Measurements from ENCODE around the gene KRT35.

The KRT35 gene

DNA sequence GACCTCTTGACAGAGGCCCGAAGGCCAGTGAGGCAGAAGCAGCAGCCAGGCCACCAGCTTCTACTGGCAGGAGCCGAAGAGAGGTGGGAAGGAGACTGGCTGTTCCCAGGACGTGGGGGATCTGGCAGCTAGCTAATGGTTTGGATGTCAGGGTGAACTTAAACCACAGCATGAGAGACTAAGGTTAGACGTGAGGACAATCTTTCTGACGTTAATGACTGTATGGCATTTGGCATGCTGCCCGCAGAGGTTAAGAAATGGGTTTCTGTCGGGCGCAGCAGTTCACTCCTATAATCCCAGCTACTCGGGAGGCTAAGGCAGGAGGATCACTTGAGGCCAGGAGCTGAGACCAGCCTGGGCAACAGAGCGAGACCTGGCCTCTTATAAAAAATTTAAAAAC, 30.8 kb upstream of the KRT35 start:
- DNase-seq (ENCODE audit: low read depth), result no peak

DNA sequence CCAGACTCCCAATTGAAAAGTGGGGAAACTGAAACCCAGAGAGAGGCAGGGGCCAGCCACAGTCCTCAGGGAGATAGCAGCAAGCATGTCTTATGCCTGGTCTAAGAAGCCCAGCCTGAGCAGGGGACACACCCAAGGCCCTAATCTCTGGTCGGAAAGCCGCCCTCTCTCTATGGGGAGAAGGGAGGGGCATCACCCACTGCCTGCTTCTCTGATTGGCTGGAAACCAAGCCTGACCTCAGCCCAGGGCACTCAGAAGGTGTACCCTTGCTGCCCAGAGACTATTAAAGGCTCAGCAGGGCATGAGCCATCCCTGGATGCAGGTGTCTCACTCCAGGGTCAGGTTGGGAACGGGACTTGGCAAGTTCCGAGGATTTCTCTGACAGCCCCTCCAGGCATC, 30.2 kb upstream of the KRT35 start:
- DNase-seq (ENCODE audit: low read depth), result no peak

DNA sequence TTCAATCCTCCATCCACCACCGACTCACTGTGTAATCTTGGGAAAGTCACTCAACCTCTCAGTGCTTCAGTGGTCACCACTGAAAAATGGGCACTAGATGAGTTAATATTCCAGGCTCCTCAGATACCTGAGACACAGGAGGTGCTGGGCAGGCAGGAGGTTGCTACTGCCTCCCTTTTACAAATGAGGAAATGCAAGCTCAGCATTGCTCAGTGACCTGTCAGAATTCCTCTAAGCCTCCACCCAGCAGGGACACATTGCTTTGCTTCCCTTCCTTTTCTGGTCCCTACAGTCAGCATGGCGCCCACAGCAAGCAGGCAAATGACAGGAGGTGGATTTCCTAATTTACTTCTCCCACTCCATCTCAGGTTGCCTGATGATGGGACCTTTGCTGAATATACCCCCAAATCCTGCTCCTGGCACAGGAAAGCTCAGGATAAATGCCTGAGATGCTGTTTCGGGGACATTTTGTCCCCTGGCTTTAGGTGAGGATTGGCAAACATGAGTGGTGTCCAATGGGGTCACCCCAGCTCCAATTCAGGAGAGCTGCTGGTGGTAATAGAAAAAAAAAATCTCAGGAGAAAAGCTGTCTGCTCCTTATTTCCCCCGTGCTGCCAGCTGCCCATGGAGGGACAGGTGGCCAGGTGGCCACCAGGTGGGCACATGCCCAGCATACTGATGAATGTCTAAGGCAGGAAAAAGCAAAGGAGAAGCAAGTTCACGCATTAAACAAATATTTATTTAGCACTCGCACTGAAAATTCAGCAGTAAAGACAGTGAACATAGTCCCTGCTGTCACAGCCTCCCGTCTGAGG, 29.5 kb upstream of the KRT35 start:
- no peak for DNase-seq (ENCODE audit: low read depth)

DNA sequence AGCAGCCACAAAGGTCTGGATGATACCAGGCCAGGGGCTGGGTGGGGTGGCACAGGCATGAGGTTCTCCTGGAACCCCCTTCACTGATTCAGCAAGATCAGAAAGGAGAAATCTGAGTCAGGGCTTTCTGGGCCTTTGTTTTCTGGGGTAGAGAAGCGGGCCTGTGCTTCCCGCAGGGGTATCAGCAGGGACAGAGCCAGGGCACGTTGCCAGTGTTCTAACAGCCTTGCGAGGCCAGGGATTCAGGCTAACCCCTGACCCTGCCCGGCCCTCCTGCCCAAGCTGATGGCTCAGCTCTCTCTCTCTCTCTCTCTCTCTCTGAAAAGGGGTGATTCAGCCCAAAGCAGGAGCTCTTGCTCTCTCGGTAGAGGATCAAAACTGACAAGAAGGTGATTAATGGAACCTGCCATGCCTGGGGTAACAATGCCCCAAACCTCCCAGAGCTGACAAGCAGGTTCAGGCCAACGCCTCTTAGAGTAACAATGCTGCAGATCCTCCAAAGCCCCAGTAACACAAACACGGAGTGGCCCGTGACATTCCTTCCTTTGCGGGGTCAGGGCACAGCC, 26.4 kb upstream of the KRT35 start:
- DNase-seq (ENCODE audit: low read depth), result no peak

DNA sequence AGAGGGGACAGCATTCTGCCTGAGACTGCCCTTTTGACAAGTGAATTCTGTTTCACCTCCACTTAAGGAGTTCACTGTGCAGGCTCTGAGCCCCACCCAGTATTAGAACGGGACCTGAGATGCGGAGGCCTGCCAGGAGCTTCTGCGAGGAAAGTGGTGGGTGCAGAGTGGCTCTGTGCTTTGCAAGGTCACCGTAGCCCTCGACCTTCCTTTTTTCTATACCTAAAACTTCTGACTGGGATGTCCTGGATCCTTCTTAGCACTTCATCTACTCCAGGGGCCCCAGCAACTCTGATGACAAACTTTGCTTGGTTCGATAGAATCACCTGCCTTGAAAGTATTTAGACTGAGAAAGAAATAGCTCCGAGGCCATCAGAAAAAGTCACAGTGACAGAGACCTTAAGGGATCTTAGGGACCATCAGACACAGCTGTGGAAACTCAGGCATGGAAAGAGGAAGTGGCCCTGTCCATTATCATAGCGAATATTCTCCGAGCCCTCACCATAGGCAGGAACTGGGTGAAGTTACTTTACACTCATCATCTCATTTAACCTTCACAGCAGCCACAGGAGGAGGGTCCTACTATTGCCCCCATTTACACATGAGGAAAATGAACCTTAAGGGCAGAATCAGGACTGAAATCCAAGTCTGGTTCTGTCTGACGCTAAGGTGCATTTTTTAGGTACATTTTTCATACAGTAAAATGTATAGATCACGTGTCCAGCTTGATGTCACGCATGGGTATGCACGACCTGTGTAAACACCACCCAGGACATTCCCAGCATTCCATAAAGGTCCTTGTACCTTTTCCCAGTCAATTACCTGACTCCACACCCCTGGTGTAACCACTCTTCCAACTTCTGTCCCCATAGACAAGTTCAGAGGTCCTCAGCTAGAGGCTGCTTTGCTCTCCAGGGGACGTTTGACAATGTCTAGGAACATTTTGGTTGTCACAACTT, 25.1 kb upstream of the KRT35 start:
- no peak for DNase-seq (ENCODE audit: low read depth)

DNA sequence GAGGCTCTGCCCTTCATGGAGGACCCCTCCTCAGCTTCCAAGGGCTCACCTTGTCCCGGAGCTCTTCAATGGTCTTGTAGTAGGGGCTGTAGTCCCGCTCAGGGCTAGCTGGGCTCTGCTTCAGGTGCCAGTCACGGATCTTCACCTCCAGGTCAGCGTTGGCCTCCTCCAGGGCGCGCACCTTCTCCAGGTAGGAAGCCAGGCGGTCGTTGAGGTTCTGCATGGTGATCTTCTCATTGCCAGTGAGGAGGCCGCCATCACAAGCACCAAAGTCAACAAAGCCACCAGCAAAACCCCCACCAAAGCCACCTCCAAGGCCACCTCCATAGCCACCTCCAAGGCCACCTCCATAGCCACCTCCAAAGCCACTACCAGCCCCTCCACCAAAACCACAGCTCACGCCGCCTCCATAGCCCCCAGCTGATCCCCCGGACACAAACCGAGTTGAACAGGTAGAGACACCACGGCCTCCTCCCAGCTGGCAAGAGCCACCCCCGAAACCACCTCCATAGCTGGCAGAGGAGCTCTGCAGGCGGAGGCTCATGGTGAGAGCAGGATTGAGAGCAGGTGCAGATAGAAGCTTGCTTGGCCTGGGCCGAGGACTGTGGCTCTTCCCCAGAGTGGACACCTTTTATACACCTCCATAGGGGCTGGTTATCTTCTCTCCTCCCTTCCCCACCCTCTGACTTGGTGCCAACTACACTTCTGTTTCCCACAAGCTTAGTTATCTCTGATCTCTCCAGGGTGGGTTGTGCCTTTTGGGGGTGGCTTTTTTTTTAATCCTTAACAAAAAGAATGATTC, 24.3 kb upstream of the KRT35 start, which contains the start of gene KRT13:
Gene KRT13 (minus strand): TSS at position 606 of the 802 bp plus-strand sequence. CDS start 62 bp downstream, at position 544.
- DNase-seq (ENCODE audit: low read depth), result no peak

DNA sequence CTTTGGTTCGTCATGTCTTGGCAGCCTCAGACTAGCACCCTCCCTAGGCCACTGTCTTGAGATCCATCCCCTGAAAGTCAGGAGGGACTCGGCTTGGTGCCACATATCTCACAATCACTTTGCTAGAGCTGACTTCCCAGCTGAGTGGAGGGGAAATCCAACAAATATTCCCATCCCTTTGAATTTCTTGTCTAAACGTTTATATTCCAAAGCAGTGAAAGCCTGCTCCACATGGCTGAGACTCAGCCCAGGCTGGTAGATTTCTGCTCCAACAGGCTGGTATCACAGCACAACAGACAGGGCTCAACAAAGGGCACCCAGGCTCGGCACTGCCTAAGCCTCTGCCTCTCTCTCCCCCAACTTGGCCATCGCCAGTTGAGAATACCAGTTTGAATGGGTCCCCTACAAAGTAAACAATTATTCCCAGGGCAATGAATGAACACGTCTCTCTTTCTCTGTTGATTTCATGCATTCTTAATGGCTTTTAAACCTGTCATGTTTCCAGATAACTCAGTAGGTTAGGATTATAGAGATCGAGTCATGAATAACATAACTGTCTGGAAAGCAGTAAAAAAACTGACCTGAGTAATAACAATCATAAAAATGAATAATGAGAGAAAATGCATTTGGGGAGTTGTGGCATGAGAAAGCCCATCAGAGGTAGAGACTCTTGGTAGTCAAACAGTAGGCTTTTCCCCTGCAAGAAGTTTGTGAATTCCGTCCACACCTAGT, 23.5 kb upstream of the KRT35 start:
- DNase-seq (ENCODE audit: low read depth), result no peak

DNA sequence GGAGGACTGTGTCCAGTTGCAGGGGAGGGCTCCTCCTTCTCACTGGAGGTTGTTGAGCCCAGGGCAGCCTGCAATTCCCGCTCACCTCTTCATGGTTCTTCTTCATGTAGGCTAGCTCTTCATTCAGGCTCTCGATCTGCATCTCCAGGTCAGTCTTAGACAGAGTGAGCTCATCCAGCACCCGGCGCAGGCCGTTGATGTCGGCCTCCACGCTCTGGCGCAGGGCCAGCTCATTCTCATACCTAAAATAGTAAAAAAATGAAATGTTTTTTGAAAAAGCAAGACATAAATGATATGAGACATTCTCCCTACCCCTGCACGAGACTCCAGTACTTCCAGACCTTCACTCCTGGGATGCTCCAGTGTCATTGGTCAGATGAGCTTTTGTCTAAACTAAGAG, 22.3 kb upstream of the KRT35 start:
- DNase-seq (ENCODE audit: low read depth), result no peak

DNA sequence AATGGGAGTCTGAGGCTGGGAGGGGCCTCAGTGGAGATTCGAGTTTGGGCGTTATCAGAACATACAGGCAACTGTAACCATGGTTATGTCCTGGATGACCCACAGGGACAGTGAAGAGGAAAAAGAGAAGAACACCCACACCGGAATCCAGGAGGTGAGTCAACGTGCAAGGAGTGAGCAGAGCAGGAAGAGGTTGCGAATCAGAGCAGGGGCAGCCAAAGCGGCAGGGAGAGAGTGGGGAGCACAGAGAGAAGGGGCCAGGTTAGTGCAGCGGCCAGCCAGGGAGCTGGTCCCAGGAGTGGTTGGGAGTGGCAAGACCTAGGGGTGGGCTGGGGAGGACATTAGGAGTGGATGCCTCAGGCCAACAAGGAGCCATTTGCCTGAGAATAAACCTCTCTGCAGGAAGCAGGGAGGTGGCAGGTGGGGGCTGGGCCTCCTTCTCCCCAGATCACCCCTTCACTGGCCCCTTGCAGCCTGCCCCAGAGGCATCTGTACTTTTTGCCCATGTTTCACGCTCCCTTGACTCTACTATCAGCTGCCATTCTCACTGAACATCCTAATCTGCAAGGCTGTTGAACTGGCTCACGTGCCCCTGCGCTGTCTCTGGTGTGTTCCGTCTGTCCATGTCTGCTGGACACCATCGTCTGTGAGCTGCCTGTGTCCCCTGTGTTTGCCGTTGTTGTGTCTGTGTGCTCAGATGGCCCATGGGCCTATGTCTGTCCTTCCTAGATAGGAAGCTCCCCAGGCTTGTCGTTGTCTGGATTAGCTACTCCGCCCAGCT, 19.4 kb upstream of the KRT35 start:
- no peak for DNase-seq (ENCODE audit: low read depth)

DNA sequence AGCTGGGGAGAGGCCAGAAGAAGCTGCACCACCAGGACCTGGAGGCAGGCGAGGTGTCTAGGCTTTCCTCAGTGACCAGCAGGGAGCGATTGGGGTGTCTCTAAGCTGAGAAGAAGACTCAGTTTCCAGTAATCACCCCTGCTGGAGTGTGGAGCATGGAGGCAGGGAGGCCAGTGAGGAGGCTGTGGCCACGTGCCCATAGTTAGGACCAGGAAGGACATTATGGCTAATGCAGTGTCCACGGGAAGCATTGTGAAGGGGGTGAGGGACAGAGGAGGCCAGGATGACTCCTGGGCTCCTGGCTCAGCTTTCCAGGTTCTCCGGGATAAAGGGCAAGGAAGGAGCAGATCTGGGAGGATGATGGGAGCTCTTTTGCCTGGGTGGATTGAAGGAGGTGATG, 18.8 kb upstream of the KRT35 start:
- DNase-seq (ENCODE audit: low read depth), result no peak

DNA sequence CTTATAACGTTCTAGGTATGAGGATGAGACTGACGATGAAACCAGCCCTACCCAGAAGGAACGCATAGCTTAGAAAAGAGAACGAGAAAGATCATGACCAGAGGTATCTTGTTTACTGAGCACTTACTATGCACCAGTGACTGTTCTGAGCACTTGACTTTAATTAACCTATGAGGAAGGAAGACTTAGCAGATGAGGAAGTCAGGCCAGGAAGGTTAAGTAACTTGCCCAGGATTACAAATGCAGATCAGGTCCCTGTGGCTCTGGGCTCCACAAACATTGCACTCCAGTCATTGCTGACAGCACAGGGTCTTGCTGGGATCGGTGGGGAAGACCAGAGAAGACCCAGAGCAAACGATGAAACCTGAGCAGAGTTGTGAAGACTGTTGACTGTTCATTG, 17.3 kb upstream of the KRT35 start:
- DNase-seq (ENCODE audit: low read depth), result no peak

DNA sequence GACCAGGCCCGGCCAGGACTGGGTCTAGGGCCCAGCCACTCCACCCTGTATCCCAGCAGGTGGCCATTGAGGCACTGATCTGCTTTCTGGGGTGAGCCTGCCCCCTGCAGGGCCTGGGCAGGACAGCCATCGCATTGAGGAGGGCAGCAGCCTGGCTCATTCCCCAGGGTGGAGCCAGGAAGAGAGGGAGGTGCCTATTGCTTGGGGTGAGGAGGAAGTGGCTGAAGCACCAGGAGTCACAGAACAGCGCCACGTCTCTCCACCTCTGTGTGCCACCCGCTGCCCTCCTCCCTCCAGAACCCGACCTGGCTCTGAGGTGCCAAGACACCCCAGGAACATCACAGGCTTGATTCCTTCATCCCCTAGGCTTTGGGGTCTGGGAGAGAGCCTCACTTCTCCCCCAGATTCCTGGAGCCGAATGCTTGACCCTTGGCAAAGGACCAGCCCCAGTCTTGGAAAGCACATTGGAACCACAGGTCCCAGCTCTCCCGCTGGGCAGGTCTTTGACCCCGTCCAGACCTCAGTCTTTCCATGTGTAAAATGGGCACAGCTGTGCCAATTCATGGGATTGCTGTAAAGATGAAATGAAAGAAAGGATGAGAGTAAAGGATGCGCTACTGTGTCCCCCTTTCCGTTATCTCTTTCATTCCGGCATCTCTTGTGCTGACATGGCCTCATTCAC, 16.0 kb upstream of the KRT35 start:
- DNase-seq (ENCODE audit: low read depth), result no peak

DNA sequence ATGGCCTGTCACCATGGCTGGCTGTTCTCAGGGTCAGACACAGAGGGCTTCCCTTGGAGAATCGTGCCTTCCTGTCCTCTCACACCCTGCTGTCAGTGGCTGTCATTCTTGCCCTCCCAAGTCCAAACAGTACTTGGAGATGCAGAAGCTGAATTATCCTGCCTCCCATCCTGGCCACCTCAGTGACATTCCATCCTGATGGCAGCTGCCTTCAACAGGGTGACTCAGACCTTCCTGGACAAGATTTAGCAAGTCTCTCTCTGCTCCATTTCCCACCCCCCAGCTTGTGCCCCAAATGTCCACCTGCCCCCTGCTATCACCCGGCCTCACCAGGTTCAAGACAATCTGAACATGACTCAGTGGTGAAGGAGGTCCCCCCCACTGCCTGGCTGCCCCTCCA, 13.6 kb upstream of the KRT35 start:
- no peak for DNase-seq (ENCODE audit: low read depth)

DNA sequence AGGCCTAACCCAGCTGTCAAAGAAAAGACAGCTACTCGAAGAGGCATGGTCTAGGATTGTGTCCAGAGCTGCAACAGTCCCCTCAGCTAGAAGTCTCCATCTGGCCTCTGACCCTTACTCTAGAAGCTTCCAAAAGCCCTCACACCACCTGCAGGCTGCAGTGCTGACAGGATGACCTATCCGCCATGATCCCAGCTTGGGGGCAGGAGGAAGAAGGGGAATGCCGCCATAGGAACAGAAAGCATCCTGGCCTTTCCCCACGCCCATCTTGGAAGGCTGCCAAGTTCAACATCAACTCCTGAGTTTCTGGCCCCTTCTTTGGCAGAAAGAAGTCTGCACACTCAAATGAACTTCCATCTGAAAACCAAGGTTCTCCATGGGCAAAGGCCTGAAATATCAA, 11.8 kb upstream of the KRT35 start:
- DNase-seq (ENCODE audit: low read depth), result no peak

DNA sequence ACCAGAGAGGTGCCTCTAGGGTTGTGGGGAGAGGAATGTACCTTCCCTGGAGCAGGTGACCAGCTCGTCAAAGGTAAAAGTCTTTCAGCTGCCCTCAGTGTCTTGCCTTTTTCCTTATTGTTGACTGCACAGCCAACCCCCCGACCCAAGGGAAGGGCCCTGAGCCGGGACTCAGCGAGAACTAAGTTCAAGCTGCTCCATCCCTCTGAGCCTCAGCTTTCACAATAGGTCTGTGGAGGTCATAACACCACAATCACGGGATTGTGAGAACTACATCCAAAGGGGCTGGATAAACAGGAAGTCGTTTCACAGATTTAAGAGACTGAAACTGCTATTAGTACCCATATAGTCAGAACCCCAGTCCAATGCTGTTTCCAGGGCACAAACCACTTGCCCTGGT, 11.4 kb upstream of the KRT35 start:
- no peak for DNase-seq (ENCODE audit: low read depth)

DNA sequence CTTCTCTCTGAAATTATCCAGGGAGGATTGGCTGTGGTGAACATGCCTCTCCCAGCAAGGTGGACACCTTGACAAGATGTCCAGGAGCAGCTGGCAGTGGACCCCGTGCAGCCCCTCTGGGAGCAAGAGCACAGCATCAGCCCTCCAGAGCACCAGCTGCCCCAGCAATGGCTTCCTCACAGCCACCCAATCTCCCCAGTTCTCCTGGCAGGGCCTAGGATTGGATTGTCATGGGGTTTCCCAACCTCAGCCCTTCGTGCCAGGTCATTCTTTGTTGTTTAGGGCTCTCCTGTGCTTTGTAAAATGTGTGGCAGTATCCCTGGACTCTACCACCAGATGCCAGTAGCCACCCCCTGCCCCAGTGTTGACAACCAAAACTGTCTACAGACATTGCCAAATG, 10.5 kb upstream of the KRT35 start:
- no peak for DNase-seq (ENCODE audit: low read depth)

DNA sequence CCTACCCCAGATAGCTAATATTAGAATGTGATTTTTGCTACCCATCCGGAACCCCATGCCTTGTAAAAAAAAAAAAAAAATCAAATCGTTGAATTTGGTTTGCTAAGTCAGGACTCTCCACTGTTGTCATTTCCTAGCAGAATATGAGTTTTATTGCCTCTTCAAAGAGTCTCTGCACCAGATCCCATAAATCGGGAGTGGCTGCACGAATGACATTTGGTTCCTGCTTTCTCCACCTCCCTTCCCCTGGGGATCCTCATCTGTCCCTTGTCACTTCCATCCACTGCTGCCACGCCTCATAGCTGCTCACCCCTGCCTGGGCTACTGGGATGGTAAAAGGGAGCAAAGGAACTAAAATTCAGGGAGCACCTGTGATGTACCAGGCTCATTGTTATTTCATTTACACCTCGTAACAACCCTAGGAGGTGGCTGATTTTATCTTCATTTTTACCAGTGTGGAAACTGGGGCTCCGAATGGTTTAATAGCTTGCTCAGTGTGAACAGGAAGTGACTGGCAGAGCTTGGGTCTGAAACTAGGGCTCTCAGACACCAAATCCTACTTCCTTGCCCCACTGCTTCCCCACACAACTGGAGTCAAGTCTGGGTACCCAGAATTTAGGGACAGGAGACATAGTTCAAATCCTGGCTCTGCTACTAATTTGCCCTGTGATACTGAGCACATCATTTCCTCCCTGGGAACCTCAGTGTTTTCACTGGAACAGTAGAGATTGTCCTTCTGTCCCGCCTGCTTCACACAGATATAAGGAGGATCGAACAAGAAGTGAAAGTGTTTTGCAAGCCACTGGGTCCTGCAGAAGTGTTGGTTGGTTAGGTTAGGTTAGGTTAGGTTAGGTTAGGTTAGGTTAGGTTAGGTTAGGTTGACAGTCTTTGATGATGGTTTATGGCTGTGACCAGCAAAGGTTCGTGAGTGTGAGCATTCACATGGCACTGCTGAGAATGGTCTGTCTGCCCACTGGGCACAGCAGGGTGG, 9.3 kb upstream of the KRT35 start:
- DNase-seq (ENCODE audit: low read depth), result no peak

DNA sequence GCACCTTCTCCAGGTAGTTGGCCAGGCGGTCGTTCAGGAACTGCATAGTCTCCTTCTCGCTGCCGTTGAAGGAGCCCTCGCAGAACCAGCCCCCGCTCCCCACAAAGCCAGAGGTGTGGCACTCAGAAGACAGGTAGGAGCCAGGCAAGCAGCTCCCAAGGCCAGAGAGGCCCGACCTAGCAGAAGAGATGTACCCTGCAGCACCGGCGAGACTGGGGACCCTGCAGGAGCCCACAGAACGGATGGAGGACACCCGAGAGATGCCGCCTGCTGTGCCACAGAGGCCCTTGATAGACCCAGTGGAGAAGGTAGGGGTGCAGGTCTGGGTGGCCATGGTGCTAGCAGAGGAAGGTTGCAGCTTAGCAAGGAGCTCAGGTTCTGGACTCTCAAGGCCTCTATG, 8.6 kb upstream of the KRT35 start, which contains the start of gene KRT36:
Gene KRT36 (minus strand): TSS at position 380 of the 400 bp plus-strand sequence. CDS start 46 bp downstream, at position 334.
- no peak for DNase-seq (ENCODE audit: low read depth)
